Brain microvascular endothelial cell (primary cell): ENCODE measurements around the gene AHI1.

Experiments
- DNase-seq: peaks from one replicate; pipeline ENCODE4 v3.0.0-alpha.2; 2020
- H3K27ac ChIP-seq: fragments of 250-450 bp; sonication (Bioruptor Pico); 2 replicates; pipeline ENCODE4 v1.5.1; 2020; ENCODE audit warnings: mild to moderate bottlenecking, moderate library complexity
- H3K27me3 ChIP-seq: fragments of 250-450 bp; sonication (Bioruptor Pico); replicated peaks from 2 replicates; pipeline ENCODE4 v1.5.1; 2020; ENCODE audit warnings: mild to moderate bottlenecking
- H3K36me3 ChIP-seq: fragments of 250-450 bp; sonication (Bioruptor Pico); replicated peaks from 2 replicates; pipeline ENCODE4 v1.5.1; 2020; ENCODE audit warnings: mild to moderate bottlenecking
- H3K4me3 ChIP-seq: 2 replicates; pipeline ENCODE4 v1.5.1; 2011; ENCODE audit warnings: low read depth, mild to moderate bottlenecking, control low read depth, low read length, moderate library complexity
- CTCF ChIP-seq: IDR thresholded peaks from 2 replicates; pipeline ENCODE4 v1.5.1; 2011; ENCODE audit warnings: low read depth, mild to moderate bottlenecking, moderate library complexity, low read length, control low read depth, inconsistent platforms; ENCODE audit errors: missing control alignments
- in situ Hi-C: cut with HindIII; loops from 2 replicates; pipeline ENCODE4 v1.10.0; 2017; ENCODE audit warnings: low sequenced_read_pairs, low pct_ligation_motif_present

The AHI1 gene

GRCh38 chr6:135424385-135424784, 73.2 kb downstream of the AHI1 start:
- in situ Hi-C loops: no loop called here
- H3K4me3 ChIP-seq: no peak overlapping the region
- TF ChIP-seq CTCF: no peak
- H3K27ac ChIP-seq: no peak overlapping the region
- no peaks in the 10 kb centered on the region for H3K36me3 ChIP-seq
- DNase-seq: no peak
- H3K27me3 ChIP-seq: no peaks in the 10 kb centered on the region

GRCh38 chr6:135423649-135424128, 73.9 kb downstream of the AHI1 start:
- DNase-seq: peak; percentile 61
- Histone ChIP-seq H3K27ac (no peak overlapping the region), H3K36me3 (no peaks in the 10 kb centered on the region), H3K27me3 (no peaks in the 10 kb centered on the region), H3K4me3 (no peak overlapping the region)
- in situ Hi-C loops: no loop called here
- peak; percentile 60 for TF ChIP-seq CTCF

- peak; percentile 88 for DNase-seq
- Histone ChIP-seq H3K27me3 (no peaks in the 10 kb centered on the region), H3K36me3 (no peaks in the 10 kb centered on the region), H3K27ac (peak overlapping the region; percentile 60), H3K4me3 (no peak overlapping the region)
- in situ Hi-C loops: no loop called here
- TF ChIP-seq CTCF: no peak
Measured at GRCh38 chr6:135419162-135419561, 78.4 kb downstream of the AHI1 start.

DNA sequence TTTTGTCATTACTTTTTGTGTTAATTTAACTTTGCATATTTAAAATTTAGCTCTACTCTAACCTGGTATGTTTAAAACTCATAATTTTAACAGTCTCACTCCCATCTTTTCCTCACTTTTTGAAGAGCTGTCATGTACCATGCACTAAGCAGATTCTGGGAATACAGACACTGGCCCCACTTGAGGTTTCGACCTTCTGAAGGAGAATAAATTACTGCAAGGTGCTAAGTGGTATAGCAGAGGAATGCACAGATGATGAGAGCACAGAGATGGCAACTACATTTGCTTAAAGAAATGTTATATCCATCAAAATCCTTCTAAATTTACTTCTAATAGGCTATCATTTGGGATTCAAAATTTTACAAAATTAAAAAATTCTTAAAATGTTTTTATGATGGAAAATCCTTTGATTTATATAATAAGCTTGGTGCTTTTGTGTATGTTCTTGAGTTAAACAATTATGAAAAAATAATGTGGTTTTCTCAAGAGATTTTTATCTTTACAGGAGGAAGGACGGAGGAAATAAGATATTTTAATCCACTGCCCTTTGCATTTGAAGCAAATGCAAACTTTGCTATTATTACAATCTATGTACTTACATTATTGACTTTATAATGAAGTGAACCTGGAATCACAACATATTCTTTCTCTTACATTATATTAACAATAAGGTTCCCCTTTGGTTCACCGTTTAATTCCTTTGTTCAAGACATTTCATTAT, 79.3 kb downstream of the AHI1 start:
- no peak for TF ChIP-seq CTCF
- in situ Hi-C loops: no loop called here

GRCh38 chr6:135412761-135413160, 84.8 kb downstream of the AHI1 start:
- no peak overlapping the region for H3K4me3 ChIP-seq
- no peak for TF ChIP-seq CTCF
- in situ Hi-C loops: no loop called here
- H3K27me3 ChIP-seq: no peaks in the 10 kb centered on the region
- no peak overlapping the region for H3K27ac ChIP-seq
- peaks cover 8% of the 10 kb centered on the region for H3K36me3 ChIP-seq
- no peak for DNase-seq

More for the DNA sequence above, 79.3 kb downstream of the AHI1 start:
- Histone ChIP-seq H3K4me3 (no peak overlapping the region), H3K27me3 (no peaks in the 10 kb centered on the region), H3K36me3 (no peaks in the 10 kb centered on the region), H3K27ac (no peak overlapping the region)
- DNase-seq: no peak

GRCh38 chr6:135411849-135412248, 85.7 kb downstream of the AHI1 start:
- H3K27me3 ChIP-seq: no peaks in the 10 kb centered on the region
- in situ Hi-C loops: no loop called here
- H3K36me3 ChIP-seq: peaks cover 8% of the 10 kb centered on the region
- TF ChIP-seq CTCF: no peak
- no peak overlapping the region for H3K27ac ChIP-seq
- no peak overlapping the region for H3K4me3 ChIP-seq
- no peak for DNase-seq
